GM12878 (cell line): ENCODE results near the gene ROPN1B.
"Not testable (repeated sequence)": the region's sequence is repeated elsewhere in the genome, so short reads cannot be mapped to it uniquely, and the experiment has no call there.

Source experiments
- CTCF ChIP-seq, 3 experiments: IDR thresholded peaks in 2 of 3; conservative IDR thresholded peaks in 1 of 3; 2 replicates each; pipeline ENCODE4 v1.5.1; 2011; ENCODE audit warnings: low read depth in 3 of 3, low read length in 3 of 3, mild to moderate bottlenecking in 3 of 3, control low read depth in 2 of 3, moderate library complexity in 2 of 3, inconsistent platforms in 1 of 3, mixed read lengths in 1 of 3; ENCODE audit not compliant: control insufficient read depth in 2 of 3, insufficient read depth in 1 of 3; ENCODE audit errors: extremely low read depth in 1 of 3
- DPF2 ChIP-seq: fragments of 450-650 bp; IDR thresholded peaks from 2 replicates; pipeline ENCODE4 v1.6.1; 2017; ENCODE audit warnings: mild to moderate bottlenecking
- EP300 ChIP-seq, 2 experiments: fragments of 150-350 bp in 1 of 2; IDR thresholded peaks; 2 replicates each; pipeline ENCODE4 v1.6.1; 2011 to 2012; ENCODE audit warnings: low read depth in 2 of 2, low read length in 2 of 2, borderline replicate concordance in 1 of 2, improper control_type of control experiment in 1 of 2, inconsistent platforms in 1 of 2; ENCODE audit not compliant: control insufficient read depth in 1 of 2
- FOXK2 ChIP-seq: fragments of 450-650 bp; IDR thresholded peaks from 2 replicates; pipeline ENCODE4 v1.6.1; 2017; ENCODE audit warnings: mild to moderate bottlenecking, moderate library complexity
- FOXM1 ChIP-seq: IDR thresholded peaks from 2 replicates; pipeline ENCODE4 v1.6.1; 2012; ENCODE audit warnings: low read depth, mild to moderate bottlenecking, inconsistent platforms, low read length, moderate library complexity
- IRF4 ChIP-seq: IDR thresholded peaks from 2 replicates; pipeline ENCODE4 v1.6.1; 2011; ENCODE audit warnings: low read depth, low read length
- RFX5 ChIP-seq: IDR thresholded peaks from 2 replicates; pipeline ENCODE4 v1.6.1; 2011; ENCODE audit warnings: low read depth, low read length, improper control_type of control experiment
- SIX5 ChIP-seq: IDR thresholded peaks from 2 replicates; pipeline ENCODE4 v1.6.1; 2011; ENCODE audit warnings: mild to moderate bottlenecking, low read depth, low read length, moderate library complexity; ENCODE audit not compliant: severe bottlenecking
- TAF1 ChIP-seq: IDR thresholded peaks from 2 replicates; pipeline ENCODE4 v1.6.1; 2011; ENCODE audit warnings: mild to moderate bottlenecking, low read depth, low read length, borderline replicate concordance
- YY1 ChIP-seq: IDR thresholded peaks from 2 replicates; pipeline ENCODE4 v1.6.1; 2011; ENCODE audit warnings: low read depth, mild to moderate bottlenecking, low read length
- ZBTB33 ChIP-seq: fragments of 450-650 bp; IDR thresholded peaks from 2 replicates; pipeline ENCODE4 v1.6.1; 2017; ENCODE audit warnings: mild to moderate bottlenecking

- TF ChIP-seq IRF4; RFX5; EP300 (IDR thresholded peaks at IDR 0.05; ENCODE audit: borderline replicate concordance in 1 of 2, control insufficient read depth in 1 of 2, low read depth in 2 of 2, low read length in 2 of 2); FOXK2; SIX5; YY1; DPF2; TAF1; CTCF (IDR thresholded peaks at IDR 0.05 in 2 of 3, conservative IDR thresholded peaks at IDR 0.05 in 1 of 3; ENCODE audit: control insufficient read depth in 2 of 3, extremely low read depth in 1 of 3, insufficient read depth in 1 of 3, low read depth in 3 of 3, low read length in 3 of 3); FOXM1; ZBTB33: not testable (repeated sequence)
These were observed 35.4 kb upstream of the ROPN1B start for GRCh38 chr3:125933397-125934173.
